ENCODE measurements around the gene SMG1. TPM values are rescaled to one million over a fixed set of nuclear protein-coding genes. Genes with fewer than 3 reads are reported as not detected.
A peak's percentile ranks its signal among the peaks of the same experiment; 100 is the strongest.
"Not testable (repeated sequence)": the region's sequence is repeated elsewhere in the genome, so short reads cannot be mapped to it uniquely, and the experiment has no call there.

SMG1 gene
- total and polyA plus RNA-seq, 10 of the 15 experiments (the other 5 are each of a cell fraction or from before 2014, with no cell fraction given) = 3.9 to 66.7 (median 37.0) TPM

DNA sequence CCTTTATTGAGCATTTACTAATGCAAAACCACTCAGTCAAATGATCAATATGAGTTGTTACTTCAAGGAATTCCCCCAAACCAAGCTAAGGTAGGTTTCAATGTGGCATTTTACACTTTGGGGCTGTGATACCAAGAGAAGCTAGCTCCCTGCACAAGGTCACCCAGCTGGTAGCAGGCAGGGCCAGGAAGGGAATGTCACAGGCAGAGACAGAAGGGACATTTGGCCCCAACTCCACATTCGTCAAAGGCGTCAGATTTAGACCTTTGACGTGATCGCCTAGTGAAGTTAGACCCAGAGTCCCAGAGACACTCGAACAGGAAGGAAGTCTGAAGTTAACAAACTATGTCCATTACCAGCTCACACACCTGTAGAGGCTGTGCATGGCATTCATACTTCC lies 5.5 kb upstream of the SMG1 start (continued):
- TF ChIP-seq CTCF (IDR thresholded peaks at IDR 0.05 in 2 of 3, conservative IDR thresholded peaks at IDR 0.05 in 1 of 3; ENCODE audit: control insufficient read depth in 2 of 3, extremely low read depth in 1 of 3, insufficient read depth in 1 of 3, low read depth in 3 of 3, low read length in 3 of 3) (no peak), RELA (IDR thresholded peaks at IDR 0.05; ENCODE audit: borderline replicate concordance, partially characterized antibody) (peak; percentile 40), ESRRA (IDR thresholded peaks at IDR 0.05; ENCODE audit: low read length) (no peak), CBFB (IDR thresholded peaks at IDR 0.05; ENCODE audit: low read depth) (no peak), KAT2A (conservative IDR thresholded peaks at IDR 0.05; ENCODE audit: control insufficient read depth, low read depth, low read length) (no peak), BCL3 (IDR thresholded peaks at IDR 0.05; ENCODE audit: borderline replicate concordance, insufficient read depth, low read depth, low read length, poor library complexity, severe bottlenecking) (no peak)

DNA sequence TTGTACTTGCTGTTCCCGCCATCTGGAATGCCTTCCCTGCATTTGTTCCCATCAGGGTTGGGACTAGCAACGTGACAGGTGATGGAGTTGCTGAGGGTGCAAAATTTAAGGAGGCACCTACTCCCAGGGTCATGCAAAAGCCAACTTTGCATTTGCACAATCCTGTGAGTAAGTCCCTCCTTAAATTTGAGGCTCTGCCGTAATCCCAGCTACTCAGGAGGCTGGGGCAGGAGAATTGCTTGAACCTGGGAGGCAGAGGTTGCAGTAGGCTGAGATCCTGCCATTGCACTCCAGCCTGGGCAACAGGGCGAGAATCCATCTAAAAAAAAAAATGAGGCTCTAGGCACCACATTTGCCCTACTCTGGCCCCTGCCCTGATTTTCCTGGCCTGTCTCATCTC lies 3.9 kb upstream of the SMG1 start:
- H3K79me2 ChIP-seq (ENCODE audit: control insufficient read depth, insufficient read depth, low read length); H4K20me1 ChIP-seq (ENCODE audit: control insufficient read depth, insufficient read depth); H3K27ac ChIP-seq (ENCODE audit: control insufficient read depth, insufficient read depth); H2AFZ ChIP-seq (ENCODE audit: control insufficient read depth, low read depth, low read length); H3K4me3 ChIP-seq; ATAC-seq; H3K9ac ChIP-seq (ENCODE audit: control insufficient read depth, insufficient read depth, low read length); BruUV-seq (replicated peaks); H3K27me3 ChIP-seq (replicated peaks in 1 of 2; ENCODE audit: control insufficient read depth in 2 of 2, insufficient read depth in 2 of 2, low read length in 1 of 2); FAIRE-seq; intact Hi-C loops (cut with micrococcal nuclease; ENCODE audit: unreplicated experiment); in situ Hi-C loops (cut with MboI); H3K4me1 ChIP-seq (ENCODE audit: control insufficient read depth, insufficient read depth, low read length); H3K4me2 ChIP-seq (ENCODE audit: control insufficient read depth, insufficient read depth); DNase-seq (ENCODE audit: low read depth, low spot score); H3K9me3 ChIP-seq (replicated peaks; ENCODE audit: control insufficient read depth, insufficient read depth, low read length); H3K36me3 ChIP-seq (ENCODE audit: control insufficient read depth in 2 of 2, insufficient read depth in 2 of 2, low read length in 1 of 2); SMC1A ChIA-PET (ENCODE audit: uncharacterized antibody, unreplicated experiment); RAD21 ChIA-PET (ENCODE audit: unreplicated experiment): not testable (repeated sequence)
- WGBS (ENCODE audit: insufficient coverage, insufficient replicate concordance, low lambda C conversion rate, missing lambda C conversion rate) = 100% methylated on average over 4 of the region's 4 CpGs
- POLR2A ChIA-PET = interaction anchor here (0.6 kb wide), 2 partner anchors 37 to 126 kb away, joined by 3 to 4 read pairs; no protein-coding TSS in a partner anchor
- CTCF ChIA-PET = interaction anchor here (1.1 to 3.4 kb wide), 3 partner anchors 14 to 129 kb away, joined by 5 to 16 read pairs (median 11); partner anchors contain the start of gene ARL6IP1

GRCh38 chr16:18928073-18928472 lies 1.9 kb upstream of the SMG1 start:
- POLR2A ChIA-PET = interaction anchor here (1.2 kb wide), 1 partner anchor 20 kb away, joined by 3 read pairs; no protein-coding TSS in a partner anchor
- FAIRE-seq; H4K20me1 ChIP-seq (ENCODE audit: control insufficient read depth, insufficient read depth); CTCF ChIA-PET; DNase-seq (ENCODE audit: low read depth, low spot score); H3K9me3 ChIP-seq (replicated peaks; ENCODE audit: control insufficient read depth, insufficient read depth, low read length); BruUV-seq (replicated peaks); H2AFZ ChIP-seq (ENCODE audit: control insufficient read depth, low read depth, low read length); H3K27ac ChIP-seq (ENCODE audit: control insufficient read depth, insufficient read depth); H3K4me1 ChIP-seq (ENCODE audit: control insufficient read depth, insufficient read depth, low read length); H3K27me3 ChIP-seq (replicated peaks in 1 of 2; ENCODE audit: control insufficient read depth in 2 of 2, insufficient read depth in 2 of 2, low read length in 1 of 2); H3K4me2 ChIP-seq (ENCODE audit: control insufficient read depth, insufficient read depth); in situ Hi-C loops (cut with MboI); RAD21 ChIA-PET (ENCODE audit: unreplicated experiment); SMC1A ChIA-PET (ENCODE audit: uncharacterized antibody, unreplicated experiment); H3K9ac ChIP-seq (ENCODE audit: control insufficient read depth, insufficient read depth, low read length); H3K36me3 ChIP-seq (ENCODE audit: control insufficient read depth in 2 of 2, insufficient read depth in 2 of 2, low read length in 1 of 2); H3K4me3 ChIP-seq; ATAC-seq: not testable (repeated sequence)
- peaks cover 25% of the 10 kb centered on the region for H3K79me2 ChIP-seq (ENCODE audit: control insufficient read depth, insufficient read depth, low read length)
- WGBS (ENCODE audit: insufficient coverage, insufficient replicate concordance, low lambda C conversion rate, missing lambda C conversion rate) = 90% methylated on average over 5 of the region's 7 CpGs
- intact Hi-C loops (cut with micrococcal nuclease; ENCODE audit: unreplicated experiment) = loop anchor here (5.0 kb wide), 1 partner anchor 126 kb away; the partner anchor contains the start of gene ARL6IP1

Data from GM12878 (cell line).